Neural progenitor cell (in vitro differentiated cells): ENCODE data around the gene OR6N1. TPM values are rescaled to one million over a fixed set of nuclear protein-coding genes. Genes with fewer than 3 reads are reported as not detected.

Source experiments
- DNase-seq: peaks from one replicate; pipeline ENCODE4 v3.0.0-alpha.2; 2016; ENCODE audit warnings: low spot score
- H2AFZ ChIP-seq: fragments of 200-600 bp; sonication (generic); replicated peaks from 2 replicates; pipeline ENCODE4 v1.6.1; 2016; ENCODE audit warnings: antibody characterized with exemption
- H3F3A ChIP-seq: fragments of 200-600 bp; sonication (generic); 2 replicates; pipeline ENCODE4 v1.6.1; 2016; ENCODE audit warnings: antibody characterized with exemption, low read depth
- H3K27ac ChIP-seq: fragments of 200-600 bp; sonication (generic); 2 replicates; pipeline ENCODE4 v1.5.1; 2016; ENCODE audit warnings: mild to moderate bottlenecking
- H3K27me3 ChIP-seq: fragments of 200-600 bp; sonication (generic); 2 replicates; pipeline ENCODE4 v1.6.1; 2016; ENCODE audit warnings: mild to moderate bottlenecking, moderate library complexity
- H3K36me3 ChIP-seq: fragments of 200-600 bp; sonication (generic); 2 replicates; pipeline ENCODE4 v1.5.1; 2016
- H3K4me1 ChIP-seq: fragments of 200-600 bp; sonication (generic); 2 replicates; pipeline ENCODE4 v1.6.1; 2016; ENCODE audit warnings: mixed run types
- H3K4me2 ChIP-seq: fragments of 200-600 bp; sonication (generic); 2 replicates; pipeline ENCODE4 v1.6.1; 2016
- H3K4me3 ChIP-seq: fragments of 200-600 bp; sonication (generic); 2 replicates; pipeline ENCODE4 v1.5.1; 2016
- H3K79me2 ChIP-seq: fragments of 200-600 bp; sonication (generic); 2 replicates; pipeline ENCODE4 v1.6.1; 2016; ENCODE audit warnings: low read depth
- H3K9ac ChIP-seq: fragments of 200-600 bp; sonication (generic); 2 replicates; pipeline ENCODE4 v1.6.1; 2016
- H3K9me3 ChIP-seq: fragments of 200-600 bp; sonication (generic); 2 replicates; pipeline ENCODE4 v1.5.1; 2016; ENCODE audit warnings: low read depth
- H4K20me1 ChIP-seq: fragments of 200-600 bp; sonication (generic); 2 replicates; pipeline ENCODE4 v1.6.1; 2016; ENCODE audit warnings: low read depth
- H3K27ac Mint-ChIP-seq: 3 replicates; pipeline ENCODE4 v1.8.0; 2021; ENCODE audit warnings: mixed read lengths
- H3K27me3 Mint-ChIP-seq: 2 replicates; pipeline ENCODE4 v1.8.0; 2022; ENCODE audit warnings: low read depth, mild to moderate bottlenecking, inconsistent platforms, moderate library complexity, mixed read lengths; ENCODE audit not compliant: insufficient read depth
- H3K36me3 Mint-ChIP-seq: 3 replicates; pipeline ENCODE4 v1.8.0; 2021; ENCODE audit warnings: mixed read lengths
- H3K4me1 Mint-ChIP-seq: 3 replicates; pipeline ENCODE4 v1.8.0; 2021; ENCODE audit warnings: mixed read lengths
- H3K4me3 Mint-ChIP-seq: 3 replicates; pipeline ENCODE4 v1.8.0; 2021; ENCODE audit warnings: mild to moderate bottlenecking, moderate library complexity, mixed read lengths
- H3K9me3 Mint-ChIP-seq: 3 replicates; pipeline ENCODE4 v1.8.0; 2020; ENCODE audit warnings: mixed read lengths
- EZH2 ChIP-seq: fragments of 200-600 bp; sonication (generic); IDR thresholded peaks from 2 replicates; pipeline ENCODE4 v1.6.1; 2017; ENCODE audit warnings: antibody characterized with exemption, mild to moderate bottlenecking, moderate library complexity
- EZH2phosphoT487 ChIP-seq: fragments of 200-600 bp; sonication (generic); IDR thresholded peaks from 2 replicates; pipeline ENCODE4 v1.6.1; 2017; ENCODE audit warnings: antibody characterized with exemption
- small RNA-seq: library from RNA; depleted of rRNA; stranded (forward); fragments of <200 nt; gene quantifications from one replicate; pipeline ENCODE3, GENCODE V24; 2015
- total RNA-seq: library from RNA; depleted of rRNA; stranded (reverse); fragments of >200 nt; gene quantifications from 2 replicates; pipeline ENCODE4 v1.2.3, GENCODE V29; 2015; ENCODE audit warnings: low replicate concordance
- TF ChIP-seq, protein P1 (sequence below): fragments of 200-600 bp; sonication (generic); IDR thresholded peaks from 2 replicates; pipeline ENCODE4 v1.5.1; 2017; ENCODE audit warnings: antibody characterized with exemption, mild to moderate bottlenecking

OR6N1 gene
- total RNA-seq, 1 donor from 2014 or later: not detected

DNA sequence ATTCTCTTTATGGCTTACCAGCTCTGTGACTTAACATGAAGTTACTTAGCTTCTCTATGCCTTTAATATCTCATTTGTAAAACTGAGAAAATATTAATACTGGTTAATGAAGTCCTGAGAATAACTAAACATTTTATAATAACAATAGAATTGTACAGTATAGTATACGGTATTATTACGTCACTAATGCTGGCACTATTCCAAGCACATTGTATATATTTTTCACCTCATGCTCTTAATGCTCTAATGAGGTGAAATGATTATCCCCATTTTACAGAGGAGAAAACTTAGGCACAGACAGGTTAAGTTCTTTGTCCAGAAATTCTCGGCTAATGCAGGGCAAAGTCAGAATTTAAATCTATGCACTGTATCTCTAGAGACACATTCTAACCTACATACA is 52.3 kb downstream of the OR6N1 start:
- H3K27me3 Mint-ChIP-seq: no peaks in the 10 kb centered on the region
- H3K4me2 ChIP-seq: no peak overlapping the region
- no peak overlapping the region for H3K4me3 ChIP-seq
- no peaks in the 10 kb centered on the region for H4K20me1 ChIP-seq
- H3K36me3 ChIP-seq: no peaks in the 10 kb centered on the region
- no peaks in the 10 kb centered on the region for H3F3A ChIP-seq
- H2AFZ ChIP-seq: no peak overlapping the region
- H3K79me2 ChIP-seq: no peaks in the 10 kb centered on the region
- H3K27ac ChIP-seq: no peak overlapping the region
- H3K9me3 Mint-ChIP-seq: no peaks in the 10 kb centered on the region
- no peak overlapping the region for H3K27ac Mint-ChIP-seq
- no peaks in the 10 kb centered on the region for H3K4me1 ChIP-seq
- H3K9ac ChIP-seq: no peak overlapping the region
- no peak overlapping the region for H3K4me3 Mint-ChIP-seq
- no peaks in the 10 kb centered on the region for H3K27me3 ChIP-seq
- no peaks in the 10 kb centered on the region for H3K36me3 Mint-ChIP-seq
- DNase-seq: no peak
- TF ChIP-seq, protein P1, sequence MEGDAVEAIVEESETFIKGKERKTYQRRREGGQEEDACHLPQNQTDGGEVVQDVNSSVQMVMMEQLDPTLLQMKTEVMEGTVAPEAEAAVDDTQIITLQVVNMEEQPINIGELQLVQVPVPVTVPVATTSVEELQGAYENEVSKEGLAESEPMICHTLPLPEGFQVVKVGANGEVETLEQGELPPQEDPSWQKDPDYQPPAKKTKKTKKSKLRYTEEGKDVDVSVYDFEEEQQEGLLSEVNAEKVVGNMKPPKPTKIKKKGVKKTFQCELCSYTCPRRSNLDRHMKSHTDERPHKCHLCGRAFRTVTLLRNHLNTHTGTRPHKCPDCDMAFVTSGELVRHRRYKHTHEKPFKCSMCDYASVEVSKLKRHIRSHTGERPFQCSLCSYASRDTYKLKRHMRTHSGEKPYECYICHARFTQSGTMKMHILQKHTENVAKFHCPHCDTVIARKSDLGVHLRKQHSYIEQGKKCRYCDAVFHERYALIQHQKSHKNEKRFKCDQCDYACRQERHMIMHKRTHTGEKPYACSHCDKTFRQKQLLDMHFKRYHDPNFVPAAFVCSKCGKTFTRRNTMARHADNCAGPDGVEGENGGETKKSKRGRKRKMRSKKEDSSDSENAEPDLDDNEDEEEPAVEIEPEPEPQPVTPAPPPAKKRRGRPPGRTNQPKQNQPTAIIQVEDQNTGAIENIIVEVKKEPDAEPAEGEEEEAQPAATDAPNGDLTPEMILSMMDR: no peak
- TF ChIP-seq EZH2phosphoT487 (no peak), EZH2 (no peak)
- H3K4me1 Mint-ChIP-seq: no peaks in the 10 kb centered on the region
- H3K9me3 ChIP-seq: no peaks in the 10 kb centered on the region

DNA sequence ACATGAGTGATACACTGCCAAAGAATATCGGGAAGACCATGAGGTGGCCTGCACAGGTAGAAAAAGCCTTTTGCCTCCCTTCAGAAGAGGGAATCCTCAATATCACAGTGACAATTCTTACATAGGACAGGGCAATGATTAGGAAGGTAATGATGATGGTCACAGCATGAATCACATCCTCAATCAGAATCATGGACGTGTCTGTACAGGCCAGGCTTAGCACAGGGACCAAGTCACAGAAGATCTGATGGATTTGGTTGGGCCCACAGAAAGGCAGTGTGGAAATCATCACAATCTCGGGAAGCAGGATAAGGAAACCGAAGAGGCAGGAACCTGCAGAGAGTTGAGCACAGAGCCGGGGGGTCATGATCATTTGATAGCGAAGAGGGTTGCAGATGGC is 54.7 kb downstream of the OR6N1 start:
- H3K4me3 Mint-ChIP-seq: no peak overlapping the region
- H3K27me3 ChIP-seq: peaks cover 5% of the 10 kb centered on the region
- no peak overlapping the region for H3K27ac ChIP-seq
- DNase-seq: no peak
- H3K4me1 Mint-ChIP-seq: no peaks in the 10 kb centered on the region
- no peaks in the 10 kb centered on the region for H3K27me3 Mint-ChIP-seq
- no peak overlapping the region for H3K27ac Mint-ChIP-seq
- H4K20me1 ChIP-seq: no peaks in the 10 kb centered on the region
- no peak for TF ChIP-seq EZH2
- H3K36me3 Mint-ChIP-seq: no peaks in the 10 kb centered on the region
- H3K4me1 ChIP-seq: no peaks in the 10 kb centered on the region
- no peaks in the 10 kb centered on the region for H3K36me3 ChIP-seq
- H2AFZ ChIP-seq: no peak overlapping the region
- no peaks in the 10 kb centered on the region for H3K9me3 Mint-ChIP-seq
- no peaks in the 10 kb centered on the region for H3K79me2 ChIP-seq
- no peak overlapping the region for H3K4me3 ChIP-seq
- H3K4me2 ChIP-seq: no peak overlapping the region
- no peak overlapping the region for H3K9ac ChIP-seq
- H3K9me3 ChIP-seq: no peaks in the 10 kb centered on the region
- H3F3A ChIP-seq: no peaks in the 10 kb centered on the region

DNA sequence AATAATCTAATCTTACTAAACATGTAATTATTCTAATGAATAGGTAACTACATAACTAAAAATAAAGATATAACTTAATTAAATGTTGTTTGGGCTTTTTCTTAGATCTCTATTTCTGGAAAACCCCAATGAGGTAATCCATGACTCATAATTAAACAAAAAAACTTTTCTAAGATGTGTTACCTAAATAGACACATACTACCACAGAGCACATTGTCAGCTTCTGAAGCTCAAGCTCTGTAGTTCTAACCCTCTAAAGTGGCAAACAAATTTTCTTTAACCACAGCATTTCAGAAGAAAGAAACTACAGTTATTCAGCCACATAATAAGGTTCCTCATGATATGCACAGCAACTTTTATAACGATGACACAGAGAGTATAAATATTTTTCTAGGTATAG is 55.7 kb downstream of the OR6N1 start:
- Histone ChIP-seq H3K4me1 (no peaks in the 10 kb centered on the region), H3K9ac (no peak overlapping the region), H4K20me1 (no peaks in the 10 kb centered on the region), H3K36me3 (no peaks in the 10 kb centered on the region), H3K4me2 (no peak overlapping the region), H3K27me3 (peaks cover 11% of the 10 kb centered on the region), H3K27ac (no peak overlapping the region), H3K79me2 (no peaks in the 10 kb centered on the region), H2AFZ (no peak overlapping the region), H3F3A (no peaks in the 10 kb centered on the region), H3K4me3 (no peak overlapping the region), H3K9me3 (no peaks in the 10 kb centered on the region)
- TF ChIP-seq, protein P1: no peak
- TF ChIP-seq EZH2phosphoT487: no peak
- TF ChIP-seq EZH2: no peak
- no peaks in the 10 kb centered on the region for H3K4me1 Mint-ChIP-seq
- H3K27ac Mint-ChIP-seq: no peak overlapping the region
- no peak overlapping the region for H3K4me3 Mint-ChIP-seq
- H3K9me3 Mint-ChIP-seq: no peaks in the 10 kb centered on the region
- no peak for DNase-seq
- no peaks in the 10 kb centered on the region for H3K36me3 Mint-ChIP-seq
- H3K27me3 Mint-ChIP-seq: no peaks in the 10 kb centered on the region

DNA sequence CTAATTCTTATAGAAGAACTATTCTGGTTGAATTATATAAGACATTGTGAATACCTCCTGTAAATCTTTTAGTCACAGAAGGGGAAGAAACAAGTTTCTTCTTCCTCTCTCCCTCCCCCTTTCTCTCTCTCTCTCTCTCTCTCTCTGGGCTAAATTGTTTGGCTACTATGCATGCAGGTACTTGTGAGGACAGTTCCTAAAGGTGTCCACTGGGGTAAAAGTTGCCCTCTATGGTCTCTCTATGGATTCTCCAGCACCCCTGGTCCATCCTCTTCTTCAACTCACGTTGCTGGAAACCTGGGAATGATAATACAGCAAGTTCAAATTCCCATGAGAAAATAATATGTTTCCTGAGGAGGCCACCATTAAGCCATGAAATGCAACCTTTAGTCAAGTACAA is 57.2 kb downstream of the OR6N1 start:
- H3K36me3 ChIP-seq: no peaks in the 10 kb centered on the region
- no peak overlapping the region for H3K4me3 ChIP-seq
- no peak overlapping the region for H3K27ac Mint-ChIP-seq
- H3K9ac ChIP-seq: no peak overlapping the region
- no peaks in the 10 kb centered on the region for H4K20me1 ChIP-seq
- no peaks in the 10 kb centered on the region for H3F3A ChIP-seq
- H3K4me2 ChIP-seq: no peak overlapping the region
- no peaks in the 10 kb centered on the region for H3K9me3 ChIP-seq
- no peak overlapping the region for H2AFZ ChIP-seq
- H3K9me3 Mint-ChIP-seq: no peaks in the 10 kb centered on the region
- TF ChIP-seq, protein P1: no peak
- TF ChIP-seq EZH2phosphoT487: no peak
- no peak for TF ChIP-seq EZH2
- H3K4me1 Mint-ChIP-seq: no peaks in the 10 kb centered on the region
- H3K27me3 Mint-ChIP-seq: no peaks in the 10 kb centered on the region
- H3K79me2 ChIP-seq: no peaks in the 10 kb centered on the region
- no peaks in the 10 kb centered on the region for H3K4me1 ChIP-seq
- peaks cover 11% of the 10 kb centered on the region for H3K27me3 ChIP-seq
- no peaks in the 10 kb centered on the region for H3K36me3 Mint-ChIP-seq
- DNase-seq: no peak
- H3K27ac ChIP-seq: no peak overlapping the region
- H3K4me3 Mint-ChIP-seq: no peak overlapping the region

Small RNA genes within 50 kb of the gene (small RNA-seq; reads per million reads assigned to genes)
- not detected for gene OR2AQ1P

Other genes with a start within 250 kb of the OR6N1 start
- not detected in 2 replicates for gene OR6Y1, start 217.8 kb downstream of the OR6N1 start, total RNA-seq
- gene OR6P1, start 201.6 kb downstream of the OR6N1 start, total RNA-seq: not detected in 2 replicates
- not detected in 2 replicates for gene OR10X1, start 192.3 kb downstream of the OR6N1 start, total RNA-seq
- gene OR10Z1, start 166.9 kb downstream of the OR6N1 start, total RNA-seq: not detected in 2 replicates
- not detected in 2 replicates for gene SPTA1, start 85.5 kb downstream of the OR6N1 start, total RNA-seq
- gene OR6K2, start 71.5 kb downstream of the OR6N1 start, total RNA-seq: not detected in 2 replicates
- gene OR6K3, start 51.5 kb downstream of the OR6N1 start, total RNA-seq: not detected in 2 replicates
- gene OR6K6, start 17.5 kb downstream of the OR6N1 start, total RNA-seq: not detected in 2 replicates
- gene OR6N2, start 9.0 kb upstream of the OR6N1 start, total RNA-seq: not detected in 2 replicates
- not detected in 2 replicates for gene MNDA, start 59.2 kb upstream of the OR6N1 start, total RNA-seq
- gene PYHIN1, start 159.4 kb upstream of the OR6N1 start, total RNA-seq: not detected in 2 replicates
- 4.0 and 5.4 TPM in 2 replicates for gene IFI16, start 237.7 kb upstream of the OR6N1 start, total RNA-seq